Lung (tissue), 12 donors: ENCODE results near the gene HNRNPL. TPM values are rescaled to one million over a fixed set of nuclear protein-coding genes. Genes with fewer than 3 reads are reported as not detected.

ENCODE experiments used
- ATAC-seq: fragments of 200-7000 bp; cut with Tn5 transposase; one replicate; pipeline ENCODE4 v1.9.1; 2020; ENCODE audit warnings: moderate number of reproducible peaks; ENCODE audit not compliant: insufficient read depth, low FRiP score
- DNase-seq, 3 donors: peaks; one replicate each; pipeline ENCODE4 v3.0.0-alpha.2; 2013 to 2017
- H3K27ac ChIP-seq, 2 donors: one replicate each; pipeline ENCODE4 v1.5.1; 2013; ENCODE audit warnings: mild to moderate bottlenecking in 2 of 2, moderate library complexity in 2 of 2, control low read depth in 1 of 2, inconsistent platforms in 1 of 2, low read depth in 1 of 2, low read length in 1 of 2
- H3K27me3 ChIP-seq, 3 donors: one replicate each; pipeline ENCODE4 v1.5.1; 2013; ENCODE audit warnings: low read length in 2 of 3; ENCODE audit not compliant: control insufficient read depth in 3 of 3, insufficient read depth in 3 of 3
- H3K36me3 ChIP-seq, 4 donors: one replicate each; pipeline ENCODE4 v1.5.1; 2013; ENCODE audit warnings: low read length in 4 of 4, mild to moderate bottlenecking in 1 of 4, moderate library complexity in 1 of 4; ENCODE audit not compliant: control insufficient read depth in 4 of 4, insufficient read depth in 4 of 4
- H3K4me1 ChIP-seq, 5 donors: one replicate each; pipeline ENCODE4 v1.5.1; 2013; ENCODE audit warnings: low read length in 5 of 5, mild to moderate bottlenecking in 2 of 5, moderate library complexity in 1 of 5; ENCODE audit not compliant: control insufficient read depth in 5 of 5, insufficient read depth in 5 of 5
- H3K4me3 ChIP-seq: one replicate; pipeline ENCODE4 v1.5.1; 2013; ENCODE audit warnings: mild to moderate bottlenecking, control low read depth, moderate library complexity
- H3K9ac ChIP-seq, 2 donors: one replicate each; pipeline ENCODE4 v1.5.1; 2013; ENCODE audit warnings: low read length in 2 of 2, control low read depth in 1 of 2; ENCODE audit not compliant: insufficient read depth in 1 of 2
- H3K9me3 ChIP-seq, 4 donors: one replicate each; pipeline ENCODE4 v1.5.1; 2013; ENCODE audit warnings: low read length in 3 of 4, mild to moderate bottlenecking in 1 of 4, moderate library complexity in 1 of 4; ENCODE audit not compliant: control insufficient read depth in 4 of 4, insufficient read depth in 3 of 4
- WGBS, 2 donors: extraction: QIAGEN DNeasy Blood & Tissue Kit; methylation state at CpG; one replicate each; pipeline ENCODE4 v1.1.7; 2013; 5-methylcytosine and 5-hydroxymethylcytosine counted together
- polyA plus RNA-seq, 2 donors: library from polyadenylated mRNA; stranded (reverse); fragments of 200-250 nt; gene quantifications; one replicate each; pipeline ENCODE4 v1.2.1, GENCODE V29; 2013
- total RNA-seq, 2 donors: library from RNA; depleted of rRNA in 1 of 2; stranded (reverse); fragments of >200 nt in 1 of 2; gene quantifications; one replicate each; pipeline ENCODE4 v1.2.1, GENCODE V29; 2014 to 2021
- TF ChIP-seq, protein P1 (sequence below): IDR thresholded peaks from 2 replicates; pipeline ENCODE4 v1.5.1; 2012; ENCODE audit warnings: mild to moderate bottlenecking; ENCODE audit errors: control extremely low read depth, extremely low read depth
- donor health status: control.
- donor health status: control.
- donor health status: Bipolar disorder and iron deficiency.
- donor health status: healthy.
- donor health status: DM: yes; HTN: yes; CAD: no.

Gene HNRNPL
- total and polyA plus RNA-seq, 4 donors: 169 to 298 (median 209) TPM

DNA sequence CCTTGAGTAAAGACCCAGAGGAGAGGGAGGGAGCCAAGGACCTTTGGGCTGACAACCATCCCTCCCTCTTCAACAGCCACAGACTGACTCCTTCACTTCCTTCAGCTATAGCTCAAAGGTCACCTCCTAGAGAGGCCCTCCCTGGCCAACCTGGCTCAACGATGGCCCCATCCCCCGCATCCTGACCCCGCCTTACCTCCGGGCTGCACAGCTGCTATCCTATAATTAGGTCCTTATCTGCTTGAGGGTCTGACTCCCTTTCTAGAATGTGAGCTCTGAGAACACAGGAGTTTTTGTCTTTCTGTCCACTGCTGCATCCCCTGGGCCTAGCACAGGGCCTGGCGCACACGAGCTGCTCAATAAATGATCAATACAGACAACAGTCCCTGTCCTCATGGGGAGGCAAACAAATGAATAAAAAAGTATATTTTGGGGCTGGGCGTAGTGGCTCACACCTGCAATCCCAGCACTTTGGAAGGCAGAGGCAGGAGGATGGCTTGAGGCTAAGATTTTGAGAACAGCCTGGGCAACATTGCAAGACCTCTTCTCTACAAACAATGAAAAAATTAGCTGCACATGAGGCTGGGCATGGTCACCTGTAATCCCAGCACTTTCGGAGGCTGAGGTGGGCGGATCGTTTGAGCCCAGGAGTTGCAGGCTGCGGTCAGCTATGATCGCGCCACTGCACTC, 30.4 kb downstream of the HNRNPL start:
- no peak overlapping the region for H3K4me3 ChIP-seq
- peaks cover 4 to 44% (median 32%) of the 10 kb centered on the region in 4 donors for H3K36me3 ChIP-seq
- no peak overlapping the region for H3K27ac ChIP-seq
- no peak for ATAC-seq
- no peaks in the 10 kb centered on the region for H3K27me3 ChIP-seq
- H3K9ac ChIP-seq: no peak overlapping the region
- no peak for DNase-seq
- peaks cover 0 to 3% (median 0%) of the 10 kb centered on the region in 5 donors for H3K4me1 ChIP-seq
- TF ChIP-seq, protein P1, sequence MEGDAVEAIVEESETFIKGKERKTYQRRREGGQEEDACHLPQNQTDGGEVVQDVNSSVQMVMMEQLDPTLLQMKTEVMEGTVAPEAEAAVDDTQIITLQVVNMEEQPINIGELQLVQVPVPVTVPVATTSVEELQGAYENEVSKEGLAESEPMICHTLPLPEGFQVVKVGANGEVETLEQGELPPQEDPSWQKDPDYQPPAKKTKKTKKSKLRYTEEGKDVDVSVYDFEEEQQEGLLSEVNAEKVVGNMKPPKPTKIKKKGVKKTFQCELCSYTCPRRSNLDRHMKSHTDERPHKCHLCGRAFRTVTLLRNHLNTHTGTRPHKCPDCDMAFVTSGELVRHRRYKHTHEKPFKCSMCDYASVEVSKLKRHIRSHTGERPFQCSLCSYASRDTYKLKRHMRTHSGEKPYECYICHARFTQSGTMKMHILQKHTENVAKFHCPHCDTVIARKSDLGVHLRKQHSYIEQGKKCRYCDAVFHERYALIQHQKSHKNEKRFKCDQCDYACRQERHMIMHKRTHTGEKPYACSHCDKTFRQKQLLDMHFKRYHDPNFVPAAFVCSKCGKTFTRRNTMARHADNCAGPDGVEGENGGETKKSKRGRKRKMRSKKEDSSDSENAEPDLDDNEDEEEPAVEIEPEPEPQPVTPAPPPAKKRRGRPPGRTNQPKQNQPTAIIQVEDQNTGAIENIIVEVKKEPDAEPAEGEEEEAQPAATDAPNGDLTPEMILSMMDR: no peak
- WGBS, 2 donors: 91% methylated on average over 13 of the region's 13 CpGs
- H3K9me3 ChIP-seq: peaks cover 0 to 2% (median 0%) of the 10 kb centered on the region in 4 donors

DNA sequence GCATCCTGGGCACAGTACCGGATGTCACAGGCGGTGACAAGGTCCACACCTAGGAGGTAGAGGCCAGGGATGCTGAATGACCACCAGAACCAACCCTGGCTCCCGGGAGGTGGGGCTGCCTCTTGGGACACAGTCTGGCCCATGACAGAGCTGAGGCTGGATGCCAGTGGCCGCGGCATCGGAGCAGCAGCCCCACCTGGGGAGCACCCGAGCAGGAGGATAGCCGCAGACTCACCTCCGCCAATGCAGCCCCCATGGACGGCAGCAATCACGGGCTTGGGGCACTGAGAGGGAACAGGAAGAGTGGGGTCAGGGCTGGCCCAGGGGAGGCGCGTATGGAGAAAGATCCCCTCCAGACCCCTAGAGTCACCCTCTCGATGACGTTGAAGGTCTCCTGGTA, 32.7 kb downstream of the HNRNPL start:
- TF ChIP-seq, protein P1: no peak
- 95 to 96% methylated on average over 15 of the region's 15 CpGs for WGBS, 2 donors
- ATAC-seq: no peak
- DNase-seq: no peak
- Histone ChIP-seq H3K9ac (no peak overlapping the region), H3K27ac (no peak overlapping the region), H3K4me3 (no peak overlapping the region), H3K27me3 (no peaks in the 10 kb centered on the region), H3K4me1 (peaks cover 0 to 3% (median 0%) of the 10 kb centered on the region in 5 donors), H3K36me3 (peaks cover 4 to 40% (median 25%) of the 10 kb centered on the region in 4 donors), H3K9me3 (peaks cover 0 to 2% (median 0%) of the 10 kb centered on the region in 4 donors)

DNA sequence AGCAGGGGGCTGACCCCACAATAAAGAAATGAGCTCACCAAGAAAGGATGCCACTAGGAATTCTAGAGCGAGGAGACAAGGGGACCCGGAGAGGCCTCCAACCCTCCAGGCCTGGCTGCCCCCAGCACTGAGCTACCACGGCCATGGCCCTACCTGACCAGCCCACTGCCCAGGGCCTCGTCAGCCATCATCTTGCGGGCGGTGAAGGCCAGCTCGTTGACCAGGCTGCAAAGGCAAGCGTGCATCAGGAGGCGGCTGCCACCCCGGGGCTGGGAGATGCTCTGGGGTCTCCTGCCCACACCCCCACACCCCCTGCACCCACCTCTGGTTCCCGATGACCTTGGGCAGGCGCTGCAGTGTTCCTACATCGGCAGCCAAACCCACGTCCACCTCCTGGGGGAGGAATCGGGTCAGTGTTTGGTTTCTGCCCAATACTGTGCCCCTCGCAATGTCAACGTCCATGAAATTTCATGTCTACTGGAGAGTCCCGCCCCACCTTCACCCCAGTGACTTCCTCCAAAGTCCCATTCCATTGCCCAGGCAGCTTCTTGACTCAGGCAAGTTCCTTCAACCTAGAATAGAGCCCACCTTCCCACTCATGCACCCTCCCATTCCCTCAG, 33.5 kb downstream of the HNRNPL start:
- TF ChIP-seq, protein P1: no peak
- peaks cover 0 to 2% (median 0%) of the 10 kb centered on the region in 4 donors for H3K9me3 ChIP-seq
- no peak overlapping the region for H3K9ac ChIP-seq
- no peak overlapping the region for H3K27ac ChIP-seq
- 95 to 99% methylated on average over 17 to 18 of the region's 18 CpGs for WGBS, 2 donors
- ATAC-seq (no peak), DNase-seq (no peak)
- no peaks in the 10 kb centered on the region for H3K4me1 ChIP-seq
- peaks cover 4 to 34% (median 25%) of the 10 kb centered on the region in 4 donors for H3K36me3 ChIP-seq
- H3K27me3 ChIP-seq: no peaks in the 10 kb centered on the region
- no peak overlapping the region for H3K4me3 ChIP-seq
